Measurements from ENCODE around the gene TASP1.

- no peak for TF ChIP-seq CTCF (IDR thresholded peaks at IDR 0.05)
- no peak for TF ChIP-seq EP300 (IDR thresholded peaks at IDR 0.05)
Observed at GRCh38 chr20:13650474-13650873, 11.7 kb upstream of the TASP1 start.
